ENCODE measurements around the gene MAP3K12. TPM values are rescaled to one million over a fixed set of nuclear protein-coding genes. Genes with fewer than 3 reads are reported as not detected.

Gene MAP3K12
- total and polyA plus RNA-seq, 2 of the 8 experiments (the other 6 are each of a cell fraction or from before 2014, with no cell fraction given), result 23.4 to 42.7 TPM

DNA sequence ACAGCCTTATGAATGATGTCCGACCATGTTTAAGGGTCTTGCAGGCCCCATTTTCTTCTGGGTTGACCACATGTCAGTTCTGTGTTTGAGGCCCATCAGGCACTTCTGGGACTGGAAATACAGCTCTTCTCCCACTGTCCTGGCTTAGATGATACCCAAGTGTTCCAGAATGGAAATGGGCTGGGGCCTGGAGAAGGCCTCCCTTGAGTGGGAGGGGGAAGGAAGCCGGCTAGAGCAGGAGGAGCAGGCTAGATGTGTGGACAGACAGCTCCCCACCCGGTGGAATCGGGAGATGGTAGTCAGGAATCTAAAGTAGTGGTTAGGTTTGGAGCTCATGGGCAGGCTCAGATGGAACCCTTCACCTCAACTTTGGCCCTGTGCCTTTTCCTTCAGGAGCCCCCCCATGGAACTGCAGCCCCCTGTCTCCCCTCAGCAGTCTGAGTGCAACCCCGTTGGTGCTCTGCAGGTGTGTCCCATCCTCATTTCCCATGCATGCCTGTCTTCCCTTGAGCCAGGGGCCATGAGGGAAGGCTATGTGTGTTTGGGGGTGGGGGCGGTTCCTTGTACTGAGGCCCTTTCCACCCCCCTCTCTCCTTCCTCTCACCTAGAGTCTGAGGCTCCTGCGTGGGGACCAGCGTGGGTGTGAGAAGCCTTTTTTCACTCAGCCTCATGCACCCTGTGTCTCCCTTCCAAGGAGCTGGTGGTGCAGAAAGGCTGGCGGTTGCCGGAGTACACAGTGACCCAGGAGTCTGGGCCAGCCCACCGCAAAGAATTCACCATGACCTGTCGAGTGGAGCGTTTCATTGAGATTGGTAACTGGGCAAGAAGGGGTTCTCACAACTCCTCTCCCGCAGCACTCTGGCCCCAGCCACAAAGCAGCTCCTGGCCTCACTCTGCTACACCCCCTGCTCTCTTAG, 5.0 kb upstream of the MAP3K12 start:
- no peak overlapping the region for H2BK12ac ChIP-seq (ENCODE audit: low read depth, low read length)
- peaks cover 8% of the 10 kb centered on the region for H3K79me1 ChIP-seq (ENCODE audit: low read depth, low read length)
- H3K79me2 ChIP-seq (ENCODE audit: control insufficient read depth in 1 of 2, insufficient read depth in 2 of 2, low read length in 2 of 2), result peaks cover 0 to 12% of the 10 kb centered on the region in 2 experiments; a peak in 2 of 4 replicates
- peaks cover 9 to 23% (median 14%) of the 10 kb centered on the region in 4 experiments; a peak in 7 of 8 replicates for H3K36me3 ChIP-seq (ENCODE audit: control insufficient read depth in 2 of 4, insufficient read depth in 4 of 4, low read length in 3 of 4)
- no peak overlapping the region for H3K23ac ChIP-seq (ENCODE audit: insufficient read length)
- no peak for FAIRE-seq
- H4K8ac ChIP-seq (ENCODE audit: extremely low read depth, insufficient read depth, low read length), result no peak overlapping the region
- peaks cover 14% of the 10 kb centered on the region for H3K23me2 ChIP-seq (ENCODE audit: low read depth, low read length)
- TF ChIP-seq CHD2 (IDR thresholded peaks at IDR 0.05; ENCODE audit: low read length) (no peak), MAFK (IDR thresholded peaks at IDR 0.05; ENCODE audit: low read depth, low read length) (no peak), TAF7 (optimal IDR thresholded peaks at IDR 0.05; ENCODE audit: borderline replicate concordance, low read depth, low read length) (no peak), HDAC2 (IDR thresholded peaks at IDR 0.05; ENCODE audit: borderline replicate concordance in 1 of 2, low read depth in 2 of 2, low read length in 2 of 2) (no peak), HDAC6 (IDR thresholded peaks at IDR 0.05; ENCODE audit: low read depth, low read length) (no peak), NANOG (IDR thresholded peaks at IDR 0.05; ENCODE audit: insufficient read depth, low read depth, low read length, poor library complexity, severe bottlenecking) (no peak), TBP (IDR thresholded peaks at IDR 0.05; ENCODE audit: low read depth, low read length) (no peak), SIX5 (IDR thresholded peaks at IDR 0.05; ENCODE audit: low read depth, low read length) (no peak), GTF2F1 (IDR thresholded peaks at IDR 0.05; ENCODE audit: borderline replicate concordance, low read depth, low read length) (no peak)
- no peak overlapping the region; a peak in 1 of 7 replicates for H3K9ac ChIP-seq (replicated peaks in 1 of 4; ENCODE audit: extremely low read depth in 1 of 4, low read depth in 3 of 4, low read length in 3 of 4)
- no peak overlapping the region for H3K4ac ChIP-seq (replicated peaks; ENCODE audit: insufficient read length, low read depth, low read length)
- H3K56ac ChIP-seq (replicated peaks; ENCODE audit: insufficient read length, low read depth, low read length), result no peak overlapping the region
- H3K27me3 ChIP-seq (replicated peaks in 1 of 4; ENCODE audit: control insufficient read depth in 3 of 4, extremely low read depth in 1 of 4, insufficient read depth in 3 of 4, low read length in 3 of 4), result no peaks in the 10 kb centered on the region
- ChIA-PET CTCF (ENCODE audit: partially characterized antibody) (interaction anchor here (0.6 to 3.9 kb wide), 9 partner anchors 8 to 183 kb away, joined by 3 to 20 read pairs (median 3); partner anchors contain the start of gene AAAS), POLR2A (ENCODE audit: partially characterized antibody) (interaction anchor here (0.7 to 67.0 kb wide), 5 partner anchors 11 to 185 kb away, joined by 3 to 3397 read pairs (median 3); partner anchors contain the start of genes PCBP2 and PRR13)
- no peak overlapping the region for H4K91ac ChIP-seq (replicated peaks; ENCODE audit: insufficient read length, low read length)
- no peak overlapping the region for H3K4me3 ChIP-seq (ENCODE audit: extremely low read depth in 1 of 4, insufficient read depth in 2 of 4, low read depth in 3 of 4, low read length in 4 of 4)
- H2BK5ac ChIP-seq (ENCODE audit: low read depth, low read length), result no peak overlapping the region
- no peak overlapping the region for H2AK5ac ChIP-seq (ENCODE audit: low read depth, low read length)
- no peak for DNase-seq (ENCODE audit: low read depth in 1 of 2, low spot score in 2 of 2)
- no peak overlapping the region for H2BK20ac ChIP-seq (ENCODE audit: low read length)
- no peak overlapping the region for H3K14ac ChIP-seq (ENCODE audit: insufficient read length)
- no peak overlapping the region for H4K5ac ChIP-seq (ENCODE audit: insufficient read length, low read depth, low read length)
- H3K9me3 ChIP-seq (ENCODE audit: insufficient read depth in 2 of 2, low read depth in 1 of 2, low read length in 1 of 2), result no peaks in the 10 kb centered on the region
- no peak overlapping the region for H2AFZ ChIP-seq (ENCODE audit: low read length)
- no peak overlapping the region for H3K18ac ChIP-seq (ENCODE audit: extremely low read depth, low read length)
- WGBS, 2 experiments (ENCODE audit: extremely low coverage in 1 of 2, insufficient coverage in 1 of 2, insufficient read length in 1 of 2, insufficient replicate concordance in 2 of 2, low coverage in 1 of 2, low lambda C conversion rate in 2 of 2, missing lambda C conversion rate in 1 of 2), result 91% methylated on average over 14 of the region's 14 CpGs; no CpG with 5 or more reads in 1 of the 2 experiments
- no peak overlapping the region for H2BK120ac ChIP-seq (replicated peaks; ENCODE audit: low read depth, low read length)
- H4K20me1 ChIP-seq (replicated peaks in 1 of 2; ENCODE audit: control insufficient read depth in 1 of 2, insufficient read depth in 2 of 2, low read length in 2 of 2), result peaks cover 0 to 4% of the 10 kb centered on the region in 2 experiments
- H2BK15ac ChIP-seq (ENCODE audit: low read length), result no peak overlapping the region
- no peak overlapping the region for H3K4me2 ChIP-seq (ENCODE audit: insufficient read depth in 1 of 2, low read depth in 2 of 2, low read length in 2 of 2)
- H3K27ac ChIP-seq (ENCODE audit: low read depth, low read length), result no peak overlapping the region
- H3K4me1 ChIP-seq (replicated peaks in 1 of 4; ENCODE audit: control insufficient read depth in 3 of 4, insufficient read depth in 4 of 4, low read length in 3 of 4), result peaks cover 0 to 15% (median 10%) of the 10 kb centered on the region in 4 experiments; a peak in 6 of 7 replicates
